Myocyte (in vitro differentiated cells): Measurements from ENCODE around the gene TRAP1. TPM values are rescaled to one million over a fixed set of nuclear protein-coding genes. Genes with fewer than 3 reads are reported as not detected.

Experiments
- DNase-seq: peaks from one replicate; pipeline ENCODE4 v3.0.0-alpha.2; 2012; ENCODE audit warnings: low read depth
- total RNA-seq: library from RNA; depleted of rRNA; stranded (reverse); fragments of >200 nt; gene quantifications from 2 replicates; pipeline ENCODE4 v1.2.3, GENCODE V29; 2014

Gene TRAP1
- total RNA-seq, 1 donor from 2014 or later, result 91.0 TPM

- DNase-seq, result no peak
These were observed 64.7 kb downstream of the TRAP1 start for GRCh38 chr16:3652373-3653195.

GRCh38 chr16:3651461-3652372 is 65.6 kb downstream of the TRAP1 start:
- DNase-seq, result no peak

GRCh38 chr16:3650631-3651265 is 66.6 kb downstream of the TRAP1 start:
- no peak for DNase-seq

- DNase-seq, result peak; percentile 83
These were observed 70.9 kb downstream of the TRAP1 start for GRCh38 chr16:3646348-3646920.

- peak; percentile 90 for DNase-seq
These were observed 71.6 kb downstream of the TRAP1 start for GRCh38 chr16:3645504-3646347.

- no peak for DNase-seq
These were observed 72.2 kb downstream of the TRAP1 start for GRCh38 chr16:3645108-3645503.

- no peak for DNase-seq
These were observed 74.1 kb downstream of the TRAP1 start for GRCh38 chr16:3643095-3643730.

- DNase-seq, result no peak
These were observed 74.8 kb downstream of the TRAP1 start for GRCh38 chr16:3642397-3643094.

GRCh38 chr16:3641801-3642396 is 75.4 kb downstream of the TRAP1 start:
- DNase-seq, result no peak

GRCh38 chr16:3640632-3641501 is 76.5 kb downstream of the TRAP1 start:
- DNase-seq, result no peak

- no peak for DNase-seq
These were observed 77.1 kb downstream of the TRAP1 start for GRCh38 chr16:3640207-3640606.

GRCh38 chr16:3638916-3639644 is 78.2 kb downstream of the TRAP1 start:
- DNase-seq, result no peak

GRCh38 chr16:3637371-3637923 is 79.9 kb downstream of the TRAP1 start:
- DNase-seq, result no peak

- DNase-seq, result no peak
These were observed 91.2 kb downstream of the TRAP1 start for GRCh38 chr16:3625911-3626732.

- no peak for DNase-seq
These were observed 92.0 kb downstream of the TRAP1 start for GRCh38 chr16:3625331-3625730.

GRCh38 chr16:3623642-3624041 is 93.7 kb downstream of the TRAP1 start:
- peak; percentile 45 for DNase-seq
